Adrenal gland (tissue), 12 donors: ENCODE measurements around the gene CC2D1A. TPM values are rescaled to one million over a fixed set of nuclear protein-coding genes. Genes with fewer than 3 reads are reported as not detected.

Source experiments
- DNase-seq, 7 donors: peaks; one replicate each; pipeline ENCODE4 v3.0.0-alpha.2; 2019 to 2020
- H3K27ac ChIP-seq, 5 donors: fragments of 200-600 bp; sonication (generic) in 4 of 5; 1 replicate in 3 of 5; 2 replicates in 2 of 5; pipeline versions ENCODE4 v1.5.1 to v1.8.0; 2016 to 2020; ENCODE audit warnings: mild to moderate bottlenecking in 1 of 5
- H3K27me3 ChIP-seq: fragments of 200-600 bp; 2 replicates; pipeline ENCODE4 v1.8.0; 2021
- H3K36me3 ChIP-seq, 2 donors: fragments of 200-600 bp; replicated peaks in 1 of 2; 1 replicate in 1 of 2; 2 replicates in 1 of 2; pipeline versions ENCODE4 v1.5.1 to v1.8.0; 2018 to 2022
- H3K4me1 ChIP-seq, 2 donors: fragments of 200-600 bp; replicated peaks in 1 of 2; 1 replicate in 1 of 2; 2 replicates in 1 of 2; pipeline versions ENCODE4 v1.5.1 to v1.8.0; 2018 to 2021
- H3K4me3 ChIP-seq, 4 donors: fragments of 200-600 bp; sonication (generic) in 3 of 4; one replicate each; pipeline ENCODE4 v1.5.1; 2016 to 2018
- H3K9me3 ChIP-seq, 3 donors: fragments of 200-600 bp; sonication (generic) in 1 of 3; replicated peaks in 1 of 3; 1 replicate in 2 of 3; 2 replicates in 1 of 3; pipeline versions ENCODE4 v1.5.1 to v1.8.0; 2016 to 2021
- POLR2A ChIP-seq, 2 donors: fragments of 450-650 bp; IDR thresholded peaks; one replicate each; pipeline ENCODE4 v1.6.1; 2017; ENCODE audit warnings: antibody characterized with exemption in 2 of 2, mild to moderate bottlenecking in 2 of 2, moderate library complexity in 1 of 2
- WGBS, 4 donors: extraction: QIAGEN DNeasy Blood & Tissue Kit in 2 of 4; methylation state at CpG; one replicate each; pipeline versions ENCODE4 v1.1.5 to v1.1.7; 2013 to 2017; 5-methylcytosine and 5-hydroxymethylcytosine counted together
- intact Hi-C, 2 donors: fragments of 100-400 bp; cut with DNase I; formaldehyde crosslinking; loops; one replicate each; pipeline versions ENCODE4 v1.14.1 to v1.15.0; 2022 to 2023
- polyA plus RNA-seq, 3 donors: library from polyadenylated mRNA; stranded (reverse); fragments of 200-250 nt in 2 of 3; fragments of 350-450 nt in 1 of 3; fragmentation: Illumina TruSeq in 1 of 3; extraction: RNeasy Lipid Tissue Mini Kit (QIAGEN cat#74804) in 1 of 3; gene quantifications; one replicate each; pipeline ENCODE4 v1.2.3, GENCODE V29; 2013 to 2014
- total RNA-seq, 9 donors: library from RNA; depleted of rRNA in 4 of 9; stranded (reverse); fragments of >200 nt in 4 of 9; fragments of 120-200 nt in 1 of 9; fragmentation: NEBNext Ultra II Directional in 1 of 9; extraction: Animal tissue kit (Norgen Biotek cat#: 25700) in 1 of 9; gene quantifications; one replicate each; pipeline versions ENCODE4 v1.1.0 to v1.2.4, GENCODE V29; 2013 to 2023
- TF ChIP-seq, protein P1 (sequence below), 6 experiments: fragments of 450-650 bp in 4 of 6; fragments of 200-600 bp in 2 of 6; sonication (generic) in 1 of 6; IDR thresholded peaks; 1 replicate in 5 of 6; 2 replicates in 1 of 6; pipeline versions ENCODE4 v1.5.1 to v1.8.0; 2016 to 2021; ENCODE audit warnings: antibody characterized with exemption in 6 of 6, mild to moderate bottlenecking in 2 of 6, moderate library complexity in 1 of 6
- donor health status: healthy with polysubstance abuse.
- donor health status: Bipolar disorder and iron deficiency.
- donor health status: DM: yes; HTN: yes; CAD: no.
- donor health status: DM: no; HTN: no; CAD: no.
- donor health status: DM: no; HTN: no; CAD: no.
- donor health status: DM: yes; HTN: yes; CAD: no.

CC2D1A gene
- total and polyA plus RNA-seq, 12 donors = 9.0 to 125 (median 31.1) TPM

DNA sequence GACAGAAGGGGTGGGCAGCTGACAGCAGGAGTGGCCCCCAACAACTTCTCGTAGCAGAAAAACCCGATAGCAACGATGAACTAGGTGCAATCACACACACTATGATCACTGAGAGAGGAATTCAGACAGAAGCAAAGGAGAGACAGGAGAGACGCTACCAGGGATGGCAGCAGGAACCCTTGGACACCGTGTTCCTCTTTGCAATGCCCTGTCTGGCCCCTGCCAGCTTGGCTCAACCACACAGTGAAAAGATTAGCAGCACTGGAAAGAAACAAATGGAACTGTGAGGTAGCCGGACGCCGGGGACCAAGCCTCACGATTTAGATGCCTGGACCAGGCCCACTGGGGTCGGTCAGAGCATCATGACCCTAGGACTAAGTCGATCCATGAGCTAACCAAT, 69.9 kb downstream of the CC2D1A start:
- H3K9me3 ChIP-seq = no peaks in the 10 kb centered on the region
- H3K27ac ChIP-seq = no peak overlapping the region
- 86 to 95% (median 91%) methylated on average over 11 of the region's 11 CpGs for WGBS, 4 donors
- intact Hi-C loops = no loop called here
- no peak overlapping the region for H3K4me3 ChIP-seq
- H3K4me1 ChIP-seq = peaks cover 9% of the 10 kb centered on the region in 2 donors
- H3K36me3 ChIP-seq = peaks cover 0 to 16% of the 10 kb centered on the region in 2 donors
- DNase-seq = no peak
- no peaks in the 10 kb centered on the region for H3K27me3 ChIP-seq
- TF ChIP-seq POLR2A (IDR thresholded peaks at IDR 0.05) = no peak
- TF ChIP-seq, protein P1, sequence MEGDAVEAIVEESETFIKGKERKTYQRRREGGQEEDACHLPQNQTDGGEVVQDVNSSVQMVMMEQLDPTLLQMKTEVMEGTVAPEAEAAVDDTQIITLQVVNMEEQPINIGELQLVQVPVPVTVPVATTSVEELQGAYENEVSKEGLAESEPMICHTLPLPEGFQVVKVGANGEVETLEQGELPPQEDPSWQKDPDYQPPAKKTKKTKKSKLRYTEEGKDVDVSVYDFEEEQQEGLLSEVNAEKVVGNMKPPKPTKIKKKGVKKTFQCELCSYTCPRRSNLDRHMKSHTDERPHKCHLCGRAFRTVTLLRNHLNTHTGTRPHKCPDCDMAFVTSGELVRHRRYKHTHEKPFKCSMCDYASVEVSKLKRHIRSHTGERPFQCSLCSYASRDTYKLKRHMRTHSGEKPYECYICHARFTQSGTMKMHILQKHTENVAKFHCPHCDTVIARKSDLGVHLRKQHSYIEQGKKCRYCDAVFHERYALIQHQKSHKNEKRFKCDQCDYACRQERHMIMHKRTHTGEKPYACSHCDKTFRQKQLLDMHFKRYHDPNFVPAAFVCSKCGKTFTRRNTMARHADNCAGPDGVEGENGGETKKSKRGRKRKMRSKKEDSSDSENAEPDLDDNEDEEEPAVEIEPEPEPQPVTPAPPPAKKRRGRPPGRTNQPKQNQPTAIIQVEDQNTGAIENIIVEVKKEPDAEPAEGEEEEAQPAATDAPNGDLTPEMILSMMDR (IDR thresholded peaks at IDR 0.05) = no peak

GRCh38 chr19:13976446-13976845, 70.4 kb downstream of the CC2D1A start:
- intact Hi-C loops = no loop called here
- DNase-seq = no peak
- Histone ChIP-seq H3K27ac (no peak overlapping the region), H3K4me3 (no peak overlapping the region), H3K9me3 (no peaks in the 10 kb centered on the region), H3K27me3 (no peaks in the 10 kb centered on the region), H3K4me1 (peaks cover 9% of the 10 kb centered on the region in 2 donors), H3K36me3 (peaks cover 0 to 16% of the 10 kb centered on the region in 2 donors)
- TF ChIP-seq, protein P1 (IDR thresholded peaks at IDR 0.05) = no peak
- no peak for TF ChIP-seq POLR2A (IDR thresholded peaks at IDR 0.05)
- WGBS, 4 donors = 90 to 94% (median 92%) methylated on average over 12 of the region's 12 CpGs

DNA sequence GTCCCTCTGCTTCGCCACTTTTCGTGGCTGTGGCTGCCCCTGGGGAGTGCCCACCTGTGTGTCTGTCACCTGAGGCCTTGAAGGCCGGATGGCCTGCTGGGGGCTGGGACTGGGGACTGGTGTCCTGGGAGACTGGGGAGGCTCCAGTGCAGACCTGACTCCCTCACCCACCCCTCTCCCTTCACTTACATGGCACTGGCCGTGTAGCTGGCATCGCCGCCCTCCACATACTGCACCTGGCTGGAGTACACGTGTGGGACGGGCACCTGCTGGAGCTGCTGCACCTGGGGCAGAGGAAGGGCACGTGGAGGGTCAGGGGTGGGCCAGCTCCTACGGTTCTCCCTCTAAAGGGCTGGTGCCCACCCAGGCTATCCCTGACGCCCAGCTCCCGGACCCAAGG, 71.8 kb downstream of the CC2D1A start:
- Histone ChIP-seq H3K9me3 (no peaks in the 10 kb centered on the region), H3K4me3 (no peak overlapping the region)

GRCh38 chr19:13978351-13979243, 72.6 kb downstream of the CC2D1A start:
- TF ChIP-seq, protein P1 (IDR thresholded peaks at IDR 0.05) = no peak
- TF ChIP-seq POLR2A (IDR thresholded peaks at IDR 0.05) = no peak
- peaks cover 9% of the 10 kb centered on the region in 2 donors for H3K4me1 ChIP-seq
- WGBS, 4 donors = 11 to 31% (median 13%) methylated on average over 19 to 74 of the region's 74 CpGs; no CpG with 5 or more reads in 1 of the 4 donors
- H3K4me3 ChIP-seq = peak overlapping the region in 2 of 4 donors; percentile 22 to 74
- no peaks in the 10 kb centered on the region for H3K9me3 ChIP-seq
- intact Hi-C loops = no loop called here
- peaks cover 0 to 3% of the 10 kb centered on the region in 2 donors for H3K36me3 ChIP-seq
- peak overlapping the region in 4 of 5 donors; percentile 7 to 66 (median 43) for H3K27ac ChIP-seq
- H3K27me3 ChIP-seq = no peaks in the 10 kb centered on the region
- peak; percentile 60 to 91 (median 78) for DNase-seq

More for the DNA sequence above, 71.8 kb downstream of the CC2D1A start:
- H3K36me3 ChIP-seq = peaks cover 0 to 10% of the 10 kb centered on the region in 2 donors
- DNase-seq = no peak
- 88 to 94% (median 91%) methylated on average over 2 to 12 of the region's 12 CpGs for WGBS, 4 donors
- no peaks in the 10 kb centered on the region for H3K27me3 ChIP-seq
- TF ChIP-seq POLR2A (IDR thresholded peaks at IDR 0.05) = no peak
- TF ChIP-seq, protein P1 (IDR thresholded peaks at IDR 0.05) = no peak
- H3K27ac ChIP-seq = peak overlapping the region in 3 of 5 donors; percentile 27 to 66 (median 59)
- intact Hi-C loops = no loop called here
- peaks cover 9% of the 10 kb centered on the region in 2 donors for H3K4me1 ChIP-seq
